ENCODE results near the gene RIPPLY3. TPM values are rescaled to one million over a fixed set of nuclear protein-coding genes. Genes with fewer than 3 reads are reported as not detected.

The RIPPLY3 gene
- polyA plus RNA-seq, 1 donor (not counting 4 experiments of a cell fraction or from before 2014, with no cell fraction given) = 0.05 TPM

DNA sequence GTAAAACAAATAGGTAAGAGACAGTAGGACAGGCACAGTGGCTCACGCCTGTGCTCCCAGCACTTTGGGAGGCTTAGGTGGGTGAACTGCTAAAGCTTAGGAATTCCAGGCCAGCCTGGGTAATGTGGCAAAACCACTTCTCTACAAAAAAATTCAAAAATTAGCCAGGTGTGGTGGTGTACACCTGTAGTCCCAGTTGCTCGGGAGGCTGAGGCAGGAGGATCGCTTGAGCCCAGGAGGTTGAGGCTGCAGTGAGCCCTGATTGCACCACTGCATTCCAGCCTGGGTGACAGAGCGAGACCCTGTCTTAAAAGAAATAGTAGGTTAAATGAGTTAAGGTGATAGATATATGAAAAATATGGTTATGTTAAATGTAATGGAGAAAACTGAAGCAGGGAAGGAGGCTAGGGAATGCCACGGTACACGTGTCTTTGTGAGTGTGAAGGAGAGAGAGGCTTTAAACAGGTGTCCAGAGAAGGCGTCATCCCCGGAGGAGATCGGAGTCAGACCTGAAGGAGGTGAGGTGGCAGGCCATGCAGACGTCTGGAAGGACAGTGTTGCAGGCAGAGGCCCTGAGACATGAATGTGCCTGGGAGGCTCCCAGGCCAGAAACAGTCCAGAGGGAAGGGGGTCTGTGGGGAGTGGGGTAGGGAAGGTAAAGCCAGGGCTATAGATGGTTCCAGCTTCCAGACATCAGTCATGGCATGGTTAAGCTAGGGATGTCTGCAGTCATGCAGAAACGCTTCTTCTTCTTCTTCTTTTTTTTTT is 7.2 kb upstream of the RIPPLY3 start:
- FAIRE-seq = no peak
- DNase-seq (ENCODE audit: low read depth, low spot score) = no peak
- TF ChIP-seq, protein P1, sequence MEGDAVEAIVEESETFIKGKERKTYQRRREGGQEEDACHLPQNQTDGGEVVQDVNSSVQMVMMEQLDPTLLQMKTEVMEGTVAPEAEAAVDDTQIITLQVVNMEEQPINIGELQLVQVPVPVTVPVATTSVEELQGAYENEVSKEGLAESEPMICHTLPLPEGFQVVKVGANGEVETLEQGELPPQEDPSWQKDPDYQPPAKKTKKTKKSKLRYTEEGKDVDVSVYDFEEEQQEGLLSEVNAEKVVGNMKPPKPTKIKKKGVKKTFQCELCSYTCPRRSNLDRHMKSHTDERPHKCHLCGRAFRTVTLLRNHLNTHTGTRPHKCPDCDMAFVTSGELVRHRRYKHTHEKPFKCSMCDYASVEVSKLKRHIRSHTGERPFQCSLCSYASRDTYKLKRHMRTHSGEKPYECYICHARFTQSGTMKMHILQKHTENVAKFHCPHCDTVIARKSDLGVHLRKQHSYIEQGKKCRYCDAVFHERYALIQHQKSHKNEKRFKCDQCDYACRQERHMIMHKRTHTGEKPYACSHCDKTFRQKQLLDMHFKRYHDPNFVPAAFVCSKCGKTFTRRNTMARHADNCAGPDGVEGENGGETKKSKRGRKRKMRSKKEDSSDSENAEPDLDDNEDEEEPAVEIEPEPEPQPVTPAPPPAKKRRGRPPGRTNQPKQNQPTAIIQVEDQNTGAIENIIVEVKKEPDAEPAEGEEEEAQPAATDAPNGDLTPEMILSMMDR (optimal IDR thresholded peaks at IDR 0.05 in 1 of 3, IDR thresholded peaks at IDR 0.05 in 1 of 3, conservative IDR thresholded peaks at IDR 0.05 in 1 of 3; ENCODE audit: extremely low read depth in 1 of 3, insufficient read depth in 2 of 3, low read length in 3 of 3) = no peak
- TF ChIP-seq EZH2 (IDR thresholded peaks at IDR 0.05; ENCODE audit: low read length) = no peak
- Histone ChIP-seq H2AFZ (ENCODE audit: control insufficient read depth, low read length) (no peak overlapping the region), H4K20me1 (ENCODE audit: control insufficient read depth, extremely low read depth, insufficient read depth, low read length) (no peaks in the 10 kb centered on the region), H3K79me2 (ENCODE audit: control insufficient read depth, insufficient read depth, low read length) (no peaks in the 10 kb centered on the region), H3K27me3 (ENCODE audit: control insufficient read depth, extremely low read depth, insufficient read depth, low read length) (no peaks in the 10 kb centered on the region), H3K27ac (ENCODE audit: control insufficient read depth, insufficient read depth, low read length) (no peak overlapping the region), H3K4me3 (ENCODE audit: control insufficient read depth in 2 of 3, extremely low read depth in 1 of 3, insufficient read depth in 2 of 3, low read depth in 1 of 3, low read length in 3 of 3) (no peak overlapping the region), H3K4me1 (ENCODE audit: control insufficient read depth, extremely low read depth, insufficient read depth, low read length) (no peaks in the 10 kb centered on the region), H3K9ac (ENCODE audit: control insufficient read depth, extremely low read depth, insufficient read depth, low read length) (no peak overlapping the region), H3K9me3 (ENCODE audit: control insufficient read depth, low read depth, low read length) (no peaks in the 10 kb centered on the region), H3K36me3 (ENCODE audit: control insufficient read depth in 2 of 2, extremely low read depth in 1 of 2, insufficient read depth in 2 of 2, low read length in 2 of 2) (no peaks in the 10 kb centered on the region), H3K9me1 (ENCODE audit: control insufficient read depth, extremely low read depth, insufficient read depth, low read length) (no peaks in the 10 kb centered on the region), H3K4me2 (ENCODE audit: control insufficient read depth, extremely low read depth, insufficient read depth, low read depth, low read length) (no peak overlapping the region)
- dilution Hi-C loops (cut with MboI; ENCODE audit: extremely low pct_ligation_motif_present, low sequenced_read_pairs) = no loop called here

GRCh38 chr21:37000381-37000780 is 6.1 kb upstream of the RIPPLY3 start:
- H4K20me1 ChIP-seq (ENCODE audit: control insufficient read depth, extremely low read depth, insufficient read depth, low read length) = no peaks in the 10 kb centered on the region
- H3K27ac ChIP-seq (ENCODE audit: control insufficient read depth, insufficient read depth, low read length) = no peak overlapping the region
- dilution Hi-C loops (cut with MboI; ENCODE audit: extremely low pct_ligation_motif_present, low sequenced_read_pairs) = no loop called here
- no peaks in the 10 kb centered on the region for H3K79me2 ChIP-seq (ENCODE audit: control insufficient read depth, insufficient read depth, low read length)
- H3K9me3 ChIP-seq (ENCODE audit: control insufficient read depth, low read depth, low read length) = no peaks in the 10 kb centered on the region
- TF ChIP-seq, protein P1 (optimal IDR thresholded peaks at IDR 0.05 in 1 of 3, IDR thresholded peaks at IDR 0.05 in 1 of 3, conservative IDR thresholded peaks at IDR 0.05 in 1 of 3; ENCODE audit: extremely low read depth in 1 of 3, insufficient read depth in 2 of 3, low read length in 3 of 3) = no peak
- no peak for TF ChIP-seq EZH2 (IDR thresholded peaks at IDR 0.05; ENCODE audit: low read length)
- no peak overlapping the region for H3K9ac ChIP-seq (ENCODE audit: control insufficient read depth, extremely low read depth, insufficient read depth, low read length)
- DNase-seq (ENCODE audit: low read depth, low spot score) (no peak), FAIRE-seq (no peak)
- H3K27me3 ChIP-seq (ENCODE audit: control insufficient read depth, extremely low read depth, insufficient read depth, low read length) = peaks cover 1% of the 10 kb centered on the region
- no peaks in the 10 kb centered on the region for H3K9me1 ChIP-seq (ENCODE audit: control insufficient read depth, extremely low read depth, insufficient read depth, low read length)
- no peaks in the 10 kb centered on the region for H3K4me1 ChIP-seq (ENCODE audit: control insufficient read depth, extremely low read depth, insufficient read depth, low read length)
- H2AFZ ChIP-seq (ENCODE audit: control insufficient read depth, low read length) = no peak overlapping the region
- H3K4me2 ChIP-seq (ENCODE audit: control insufficient read depth, extremely low read depth, insufficient read depth, low read depth, low read length) = no peak overlapping the region
- no peaks in the 10 kb centered on the region for H3K36me3 ChIP-seq (ENCODE audit: control insufficient read depth in 2 of 2, extremely low read depth in 1 of 2, insufficient read depth in 2 of 2, low read length in 2 of 2)
- H3K4me3 ChIP-seq (ENCODE audit: control insufficient read depth in 2 of 3, extremely low read depth in 1 of 3, insufficient read depth in 2 of 3, low read depth in 1 of 3, low read length in 3 of 3) = no peak overlapping the region

All from keratinocyte (primary cell).